Prostate gland (tissue), 2 donors: ENCODE results near the gene MAGOHB. TPM values are rescaled to one million over a fixed set of nuclear protein-coding genes. Genes with fewer than 3 reads are reported as not detected.

ENCODE experiments used
- DNase-seq: peaks from one replicate; pipeline ENCODE4 v3.0.0-alpha.2; 2019; ENCODE audit warnings: low spot score
- H3K27ac ChIP-seq, 2 donors: fragments of 200-600 bp; sonication (generic); 2 replicates each; pipeline ENCODE4 v1.5.1; 2017 to 2019
- H3K27me3 ChIP-seq: fragments of 200-600 bp; sonication (generic); replicated peaks from 2 replicates; pipeline ENCODE4 v1.5.1; 2019; ENCODE audit not compliant: insufficient read depth
- H3K36me3 ChIP-seq, 2 donors: fragments of 200-600 bp; sonication (generic); 1 replicate in 1 of 2; 2 replicates in 1 of 2; pipeline versions ENCODE4 v1.5.1 to v1.8.1; 2017 to 2019
- H3K4me1 ChIP-seq: fragments of 200-600 bp; sonication (generic); replicated peaks from 2 replicates; pipeline ENCODE4 v1.5.1; 2019
- H3K4me3 ChIP-seq, 2 donors: fragments of 200-600 bp; sonication (generic); 2 replicates each; pipeline ENCODE4 v1.5.1; 2017 to 2019
- H3K9me3 ChIP-seq: fragments of 200-600 bp; sonication (generic); 2 replicates; pipeline ENCODE4 v1.5.1; 2017
- POLR2A ChIP-seq: fragments of 450-650 bp; IDR thresholded peaks from one replicate; pipeline ENCODE4 v1.6.1; 2016; ENCODE audit warnings: antibody characterized with exemption, mild to moderate bottlenecking
- POLR2AphosphoS5 ChIP-seq: sonication (generic); formaldehyde crosslinking; IDR thresholded peaks from one replicate; pipeline ENCODE4 v1.6.1; 2017; ENCODE audit warnings: antibody characterized with exemption
- WGBS: methylation state at CpG from one replicate; pipeline ENCODE4 v1.1.5; 2018; 5-methylcytosine and 5-hydroxymethylcytosine counted together
- intact Hi-C: fragments of 100-400 bp; cut with DNase I; formaldehyde crosslinking; loops from one replicate; pipeline ENCODE4 v1.14.2; 2022
- total RNA-seq, 2 donors: library from RNA; depleted of rRNA; stranded (reverse); fragments of >200 nt; gene quantifications; one replicate each; pipeline ENCODE4 v1.1.0, GENCODE V29; 2016
- TF ChIP-seq, protein P1 (sequence below), 4 experiments: fragments of 200-600 bp in 2 of 4; fragments of 450-650 bp in 2 of 4; sonication (generic) in 2 of 4; IDR thresholded peaks; 1 replicate in 3 of 4; 2 replicates in 1 of 4; pipeline ENCODE4 v1.5.1; 2016 to 2019; ENCODE audit warnings: antibody characterized with exemption in 4 of 4, mild to moderate bottlenecking in 2 of 4, moderate library complexity in 2 of 4

MAGOHB gene
- total RNA-seq, 2 donors from 2014 or later = 24.2 to 24.8 TPM

- no peaks in the 10 kb centered on the region for H3K9me3 ChIP-seq
- H3K27ac ChIP-seq = no peak overlapping the region
- DNase-seq = no peak
- no peak overlapping the region for H3K4me3 ChIP-seq
- TF ChIP-seq, protein P1, sequence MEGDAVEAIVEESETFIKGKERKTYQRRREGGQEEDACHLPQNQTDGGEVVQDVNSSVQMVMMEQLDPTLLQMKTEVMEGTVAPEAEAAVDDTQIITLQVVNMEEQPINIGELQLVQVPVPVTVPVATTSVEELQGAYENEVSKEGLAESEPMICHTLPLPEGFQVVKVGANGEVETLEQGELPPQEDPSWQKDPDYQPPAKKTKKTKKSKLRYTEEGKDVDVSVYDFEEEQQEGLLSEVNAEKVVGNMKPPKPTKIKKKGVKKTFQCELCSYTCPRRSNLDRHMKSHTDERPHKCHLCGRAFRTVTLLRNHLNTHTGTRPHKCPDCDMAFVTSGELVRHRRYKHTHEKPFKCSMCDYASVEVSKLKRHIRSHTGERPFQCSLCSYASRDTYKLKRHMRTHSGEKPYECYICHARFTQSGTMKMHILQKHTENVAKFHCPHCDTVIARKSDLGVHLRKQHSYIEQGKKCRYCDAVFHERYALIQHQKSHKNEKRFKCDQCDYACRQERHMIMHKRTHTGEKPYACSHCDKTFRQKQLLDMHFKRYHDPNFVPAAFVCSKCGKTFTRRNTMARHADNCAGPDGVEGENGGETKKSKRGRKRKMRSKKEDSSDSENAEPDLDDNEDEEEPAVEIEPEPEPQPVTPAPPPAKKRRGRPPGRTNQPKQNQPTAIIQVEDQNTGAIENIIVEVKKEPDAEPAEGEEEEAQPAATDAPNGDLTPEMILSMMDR (IDR thresholded peaks at IDR 0.05) = no peak
- TF ChIP-seq POLR2A (no peak), POLR2AphosphoS5 (no peak)
- intact Hi-C loops = no loop called here
- no peaks in the 10 kb centered on the region for H3K4me1 ChIP-seq
- WGBS = 94% methylated on average over 3 of the region's 3 CpGs
- no peaks in the 10 kb centered on the region for H3K36me3 ChIP-seq
- H3K27me3 ChIP-seq = no peaks in the 10 kb centered on the region
These were observed 54.6 kb downstream of the MAGOHB start for GRCh38 chr12:10558789-10559188.

- TF ChIP-seq POLR2AphosphoS5 = no peak
- TF ChIP-seq, protein P1 (IDR thresholded peaks at IDR 0.05) = no peak
- TF ChIP-seq POLR2A = no peak
These were observed 55.1 kb downstream of the MAGOHB start for GRCh38 chr12:10558301-10558700.

GRCh38 chr12:10557766-10558165 lies 55.6 kb downstream of the MAGOHB start:
- Histone ChIP-seq H3K4me1 (no peaks in the 10 kb centered on the region), H3K27me3 (no peaks in the 10 kb centered on the region), H3K4me3 (no peak overlapping the region), H3K27ac (no peak overlapping the region), H3K36me3 (no peaks in the 10 kb centered on the region), H3K9me3 (no peaks in the 10 kb centered on the region)
- no peak for TF ChIP-seq POLR2AphosphoS5
- TF ChIP-seq, protein P1 (IDR thresholded peaks at IDR 0.05) = no peak
- TF ChIP-seq POLR2A = no peak
- DNase-seq = no peak
- 60% methylated on average over 2 of the region's 2 CpGs for WGBS
- intact Hi-C loops = no loop called here

More at GRCh38 chr12:10558301-10558700, 55.1 kb downstream of the MAGOHB start:
- Histone ChIP-seq H3K36me3 (no peaks in the 10 kb centered on the region), H3K4me1 (no peaks in the 10 kb centered on the region), H3K4me3 (no peak overlapping the region), H3K27me3 (no peaks in the 10 kb centered on the region), H3K9me3 (no peaks in the 10 kb centered on the region), H3K27ac (no peak overlapping the region)
- no peak for DNase-seq
- intact Hi-C loops = no loop called here
- WGBS = 90% methylated on average over 3 of the region's 3 CpGs

DNA sequence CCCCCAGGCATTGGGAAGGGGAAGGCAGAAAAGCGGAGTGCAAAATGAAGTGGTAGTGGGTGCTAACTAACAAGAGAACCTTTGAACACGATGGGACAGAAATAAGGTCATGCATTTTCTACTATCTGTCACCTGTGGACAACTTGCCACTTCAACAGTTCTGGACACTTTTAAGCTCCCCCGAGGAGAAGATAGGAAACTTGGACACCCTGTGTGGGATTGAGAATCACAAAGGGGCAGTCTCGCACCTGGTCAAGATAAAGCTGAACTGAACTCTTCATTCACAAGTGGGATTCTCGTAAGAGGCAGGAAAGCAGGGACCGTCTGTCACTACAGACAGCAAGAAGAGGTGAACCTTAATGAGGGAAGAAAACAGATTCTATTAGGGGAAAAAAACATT lies 56.1 kb downstream of the MAGOHB start:
- no peaks in the 10 kb centered on the region for H3K4me1 ChIP-seq
- H3K27me3 ChIP-seq = no peaks in the 10 kb centered on the region
- TF ChIP-seq POLR2AphosphoS5 (no peak), POLR2A (no peak)
- TF ChIP-seq, protein P1 (IDR thresholded peaks at IDR 0.05) = no peak
- H3K4me3 ChIP-seq = no peak overlapping the region
- WGBS = 70% methylated on average over 6 of the region's 6 CpGs
- no peaks in the 10 kb centered on the region for H3K9me3 ChIP-seq
- intact Hi-C loops = no loop called here
- no peaks in the 10 kb centered on the region for H3K36me3 ChIP-seq
- no peak for DNase-seq
- H3K27ac ChIP-seq = no peak overlapping the region

GRCh38 chr12:10554756-10555481 lies 58.5 kb downstream of the MAGOHB start:
- Histone ChIP-seq H3K36me3 (no peaks in the 10 kb centered on the region), H3K27me3 (no peaks in the 10 kb centered on the region), H3K9me3 (no peaks in the 10 kb centered on the region), H3K4me1 (no peaks in the 10 kb centered on the region), H3K27ac (no peak overlapping the region), H3K4me3 (no peak overlapping the region)
- no peak for DNase-seq
- 79% methylated on average over 7 of the region's 7 CpGs for WGBS
- TF ChIP-seq, protein P1 (IDR thresholded peaks at IDR 0.05) = no peak
- TF ChIP-seq POLR2A (no peak), POLR2AphosphoS5 (no peak)
- intact Hi-C loops = no loop called here
